Hepatocyte (in vitro differentiated cells): Measurements from ENCODE around the gene NARS2. TPM values are rescaled to one million over a fixed set of nuclear protein-coding genes. Genes with fewer than 3 reads are reported as not detected.

ENCODE experiments used
- DNase-seq: peaks from one replicate; pipeline ENCODE4 v3.0.0-alpha.2; 2016; ENCODE audit warnings: low spot score
- H2AFZ ChIP-seq: fragments of 200-600 bp; sonication (generic); 2 replicates; pipeline ENCODE4 v1.6.0; 2016; ENCODE audit warnings: antibody characterized with exemption, mild to moderate bottlenecking
- H3K27ac ChIP-seq: fragments of 200-600 bp; sonication (generic); 2 replicates; pipeline ENCODE4 v1.5.1; 2016; ENCODE audit warnings: mild to moderate bottlenecking
- H3K27me3 ChIP-seq: fragments of 200-600 bp; sonication (generic); 2 replicates; pipeline ENCODE4 v1.6.1; 2016
- H3K36me3 ChIP-seq: fragments of 200-600 bp; sonication (generic); replicated peaks from 2 replicates; pipeline ENCODE4 v1.5.1; 2016; ENCODE audit warnings: low read depth; ENCODE audit not compliant: insufficient read depth
- H3K4me1 ChIP-seq: fragments of 200-600 bp; sonication (generic); 2 replicates; pipeline ENCODE4 v1.5.1; 2016; ENCODE audit warnings: mild to moderate bottlenecking, moderate library complexity; ENCODE audit not compliant: insufficient read depth
- H3K4me2 ChIP-seq: fragments of 200-600 bp; sonication (generic); 2 replicates; pipeline ENCODE4 v1.6.0; 2016
- H3K4me3 ChIP-seq: fragments of 200-600 bp; sonication (generic); 2 replicates; pipeline ENCODE4 v1.5.1; 2016; ENCODE audit warnings: mild to moderate bottlenecking
- H3K79me2 ChIP-seq: fragments of 200-600 bp; sonication (generic); 2 replicates; pipeline ENCODE4 v1.6.0; 2017; ENCODE audit warnings: mild to moderate bottlenecking
- H3K9me2 ChIP-seq: fragments of 200-600 bp; sonication (generic); replicated peaks from 2 replicates; pipeline ENCODE4 v1.6.0; 2017; ENCODE audit warnings: mild to moderate bottlenecking; ENCODE audit not compliant: insufficient read depth
- H3K9me3 ChIP-seq: fragments of 200-600 bp; sonication (generic); 2 replicates; pipeline ENCODE4 v1.5.1; 2016; ENCODE audit warnings: low read depth, mild to moderate bottlenecking
- H4K20me1 ChIP-seq: fragments of 200-600 bp; sonication (generic); 2 replicates; pipeline ENCODE4 v1.6.0; 2016; ENCODE audit warnings: mild to moderate bottlenecking; ENCODE audit not compliant: insufficient read depth, poor library complexity, severe bottlenecking
- CTCF ChIP-seq: fragments of 200-600 bp; sonication (generic); IDR thresholded peaks from 2 replicates; pipeline ENCODE4 v1.5.1; 2016; ENCODE audit warnings: antibody characterized with exemption, mild to moderate bottlenecking; ENCODE audit not compliant: poor library complexity
- EZH2 ChIP-seq: fragments of 200-600 bp; sonication (generic); IDR thresholded peaks from 2 replicates; pipeline ENCODE4 v1.6.1; 2016; ENCODE audit warnings: antibody characterized with exemption, mild to moderate bottlenecking, borderline replicate concordance
- EZH2phosphoT487 ChIP-seq: fragments of 200-600 bp; sonication (generic); IDR thresholded peaks from one replicate; pipeline ENCODE4 v1.6.1; 2018; ENCODE audit warnings: antibody characterized with exemption, mild to moderate bottlenecking, low read depth, moderate library complexity; ENCODE audit not compliant: unreplicated experiment, severe bottlenecking
- WGBS: methylation state at CpG from one replicate; pipeline ENCODE4 v1.1.6; 2016; ENCODE audit warnings: low lambda C conversion rate; ENCODE audit errors: missing lambda C conversion rate; 5-methylcytosine and 5-hydroxymethylcytosine counted together
- polyA plus RNA-seq: library from polyadenylated mRNA; unstranded; fragments of >200 nt; fragmentation: Nextera tagmentation; extraction: Ambion mirVana; gene quantifications from 2 replicates; pipeline ENCODE4 v1.2.1, GENCODE V29; 2016
- total RNA-seq: library from RNA; depleted of rRNA; stranded (reverse); fragments of >200 nt; gene quantifications from 2 replicates; pipeline ENCODE4 v1.2.3, GENCODE V29; 2014

Gene NARS2
- total and polyA plus RNA-seq, 2 experiments from 2014 or later = 17.5 to 19.1 TPM

GRCh38 chr11:78532991-78533390, 41.7 kb downstream of the NARS2 start:
- Histone ChIP-seq H3K4me3 (no peak overlapping the region), H3K79me2 (no peaks in the 10 kb centered on the region), H3K9me2 (no peaks in the 10 kb centered on the region), H2AFZ (no peak overlapping the region), H3K4me2 (no peak overlapping the region), H3K9me3 (no peaks in the 10 kb centered on the region), H3K4me1 (no peaks in the 10 kb centered on the region), H3K36me3 (no peaks in the 10 kb centered on the region), H3K27me3 (no peaks in the 10 kb centered on the region), H4K20me1 (no peaks in the 10 kb centered on the region), H3K27ac (no peak overlapping the region)
- no peak for DNase-seq
- TF ChIP-seq EZH2phosphoT487 (no peak), CTCF (no peak), EZH2 (no peak)
- WGBS = 95% methylated on average over 3 of the region's 3 CpGs

- Histone ChIP-seq H3K36me3 (no peaks in the 10 kb centered on the region), H3K4me1 (no peaks in the 10 kb centered on the region), H3K4me2 (no peak overlapping the region), H3K4me3 (no peak overlapping the region), H3K79me2 (no peaks in the 10 kb centered on the region), H3K9me3 (no peaks in the 10 kb centered on the region), H4K20me1 (no peaks in the 10 kb centered on the region), H3K9me2 (no peaks in the 10 kb centered on the region), H3K27ac (no peak overlapping the region), H3K27me3 (no peaks in the 10 kb centered on the region), H2AFZ (no peak overlapping the region)
- 91% methylated on average over 6 of the region's 6 CpGs for WGBS
- DNase-seq = no peak
- TF ChIP-seq CTCF = no peak
- no peak for TF ChIP-seq EZH2phosphoT487
- TF ChIP-seq EZH2 = no peak
Measured at GRCh38 chr11:78526497-78527146, 48.0 kb downstream of the NARS2 start.

- Histone ChIP-seq H3K9me2 (no peaks in the 10 kb centered on the region), H3K27me3 (no peaks in the 10 kb centered on the region), H3K4me1 (no peaks in the 10 kb centered on the region), H3K4me3 (no peak overlapping the region), H3K4me2 (no peak overlapping the region), H3K9me3 (no peaks in the 10 kb centered on the region), H2AFZ (no peak overlapping the region), H3K36me3 (no peaks in the 10 kb centered on the region), H3K79me2 (no peaks in the 10 kb centered on the region), H3K27ac (no peak overlapping the region), H4K20me1 (no peaks in the 10 kb centered on the region)
- TF ChIP-seq EZH2phosphoT487 (no peak), CTCF (no peak), EZH2 (no peak)
- DNase-seq = no peak
- 86% methylated on average over 4 of the region's 4 CpGs for WGBS
Measured at GRCh38 chr11:78525720-78526119, 48.9 kb downstream of the NARS2 start.
